Measurements from ENCODE around the gene ZFTA. TPM values are rescaled to one million over a fixed set of nuclear protein-coding genes. Genes with fewer than 3 reads are reported as not detected.

Gene ZFTA
- total and polyA plus RNA-seq, 10 donors: 3.8 to 16.9 (median 9.2) TPM

DNA sequence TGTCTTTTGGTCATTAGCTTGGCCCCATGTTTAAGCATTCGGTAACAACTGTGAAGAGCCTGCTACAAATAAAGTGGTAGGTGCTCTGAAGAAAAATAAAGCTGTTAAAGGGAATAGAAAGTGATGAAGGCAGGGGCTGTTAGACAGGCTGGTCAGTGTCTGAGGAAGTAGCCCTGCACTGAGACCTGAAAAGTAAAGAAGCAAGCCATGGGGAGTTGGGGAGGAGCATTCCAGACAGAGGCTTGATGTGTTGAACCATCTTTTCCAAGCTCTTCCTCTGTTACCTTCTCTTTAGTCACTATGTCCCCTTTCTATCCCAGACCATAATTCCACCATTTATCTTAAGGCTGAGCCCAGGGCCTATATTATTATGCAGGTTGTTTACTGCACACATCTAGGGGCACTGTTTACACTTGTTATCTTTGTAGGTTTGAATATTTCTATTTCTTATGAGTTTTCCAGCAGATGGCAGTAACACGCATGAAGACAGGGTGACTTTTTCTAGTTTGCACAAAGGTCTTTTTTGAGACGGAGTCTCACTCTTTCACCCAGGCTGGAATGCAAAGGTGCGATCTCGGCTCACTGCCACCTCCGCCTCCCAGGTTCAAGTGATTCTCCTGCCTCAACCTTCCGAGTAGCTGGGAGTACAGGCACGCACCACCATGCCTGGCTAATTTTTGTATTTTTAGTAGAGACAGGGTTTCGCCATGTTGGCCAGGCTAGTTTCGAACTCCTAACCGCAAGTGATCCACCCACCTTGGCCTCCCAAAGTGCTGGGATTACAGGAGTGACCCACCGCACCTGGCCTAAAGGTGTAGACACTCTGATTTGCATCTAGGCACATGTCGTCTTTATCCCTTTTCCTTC is 23.0 kb downstream of the ZFTA start:
- no peak overlapping the region for H3K27ac ChIP-seq
- 84 to 90% (median 87%) methylated on average over 11 to 13 of the region's 13 CpGs for WGBS, 5 donors
- H3K9me3 ChIP-seq: no peaks in the 10 kb centered on the region
- H3K4me1 ChIP-seq: peaks cover 0 to 3% (median 0%) of the 10 kb centered on the region in 6 donors
- no peak for TF ChIP-seq POLR2A (IDR thresholded peaks at IDR 0.05)
- no peak for TF ChIP-seq POLR2AphosphoS5 (IDR thresholded peaks at IDR 0.05)
- TF ChIP-seq, protein P1, sequence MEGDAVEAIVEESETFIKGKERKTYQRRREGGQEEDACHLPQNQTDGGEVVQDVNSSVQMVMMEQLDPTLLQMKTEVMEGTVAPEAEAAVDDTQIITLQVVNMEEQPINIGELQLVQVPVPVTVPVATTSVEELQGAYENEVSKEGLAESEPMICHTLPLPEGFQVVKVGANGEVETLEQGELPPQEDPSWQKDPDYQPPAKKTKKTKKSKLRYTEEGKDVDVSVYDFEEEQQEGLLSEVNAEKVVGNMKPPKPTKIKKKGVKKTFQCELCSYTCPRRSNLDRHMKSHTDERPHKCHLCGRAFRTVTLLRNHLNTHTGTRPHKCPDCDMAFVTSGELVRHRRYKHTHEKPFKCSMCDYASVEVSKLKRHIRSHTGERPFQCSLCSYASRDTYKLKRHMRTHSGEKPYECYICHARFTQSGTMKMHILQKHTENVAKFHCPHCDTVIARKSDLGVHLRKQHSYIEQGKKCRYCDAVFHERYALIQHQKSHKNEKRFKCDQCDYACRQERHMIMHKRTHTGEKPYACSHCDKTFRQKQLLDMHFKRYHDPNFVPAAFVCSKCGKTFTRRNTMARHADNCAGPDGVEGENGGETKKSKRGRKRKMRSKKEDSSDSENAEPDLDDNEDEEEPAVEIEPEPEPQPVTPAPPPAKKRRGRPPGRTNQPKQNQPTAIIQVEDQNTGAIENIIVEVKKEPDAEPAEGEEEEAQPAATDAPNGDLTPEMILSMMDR (IDR thresholded peaks at IDR 0.05 in 8 of 11, conservative IDR thresholded peaks at IDR 0.05 in 3 of 11): no peak
- no peak overlapping the region for H3K4me3 ChIP-seq
- intact Hi-C loops (cut with DNase I; ENCODE audit: low total_unique reads): no loop called here
- peaks cover 0 to 24% (median 8%) of the 10 kb centered on the region in 6 donors for H3K36me3 ChIP-seq
- DNase-seq: no peak
- no peaks in the 10 kb centered on the region for H3K27me3 ChIP-seq (replicated peaks in 1 of 7)

DNA sequence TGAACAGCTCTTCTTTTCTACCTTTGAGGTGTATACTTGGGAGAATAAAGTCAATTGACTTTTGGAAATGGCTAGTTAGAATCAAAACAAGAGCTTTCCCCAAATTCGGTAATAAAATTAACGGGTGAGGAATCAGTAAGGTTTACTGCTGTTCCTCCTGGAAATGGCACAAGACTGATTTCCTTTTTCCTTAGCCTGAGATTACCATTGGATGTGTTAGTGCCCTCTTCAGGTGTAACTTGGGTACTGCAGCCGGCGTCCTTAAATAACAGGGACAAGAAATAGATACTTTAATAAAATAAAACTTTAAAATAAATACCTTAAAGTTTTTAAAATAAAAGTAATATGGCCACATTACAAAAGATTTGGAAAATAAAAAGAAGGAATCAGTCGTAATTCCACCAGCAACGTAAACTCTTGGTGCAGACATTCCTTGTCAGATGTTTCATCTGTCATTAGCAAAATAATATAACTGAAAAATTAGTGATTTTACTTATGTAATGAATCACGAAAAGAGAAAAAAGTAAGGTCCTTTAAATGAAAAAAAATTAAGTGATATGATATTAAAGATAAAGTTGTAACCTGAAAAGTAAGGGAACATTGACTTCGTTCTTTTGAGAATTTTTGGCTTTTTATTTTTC is 29.7 kb downstream of the ZFTA start:
- no peaks in the 10 kb centered on the region for H3K9me3 ChIP-seq
- intact Hi-C loops (cut with DNase I; ENCODE audit: low total_unique reads): loop anchor here (5.0 to 10.0 kb wide), 2 partner anchors 262 to 704 kb away; no protein-coding TSS in a partner anchor
- peak overlapping the region in 2 of 8 donors; percentile 15 to 21 for H3K27ac ChIP-seq
- H3K4me1 ChIP-seq: peaks cover 0 to 17% (median 7%) of the 10 kb centered on the region in 6 donors
- H3K36me3 ChIP-seq: no peaks in the 10 kb centered on the region
- WGBS, 5 donors: 21 to 26% (median 25%) methylated on average over 8 of the region's 8 CpGs
- no peaks in the 10 kb centered on the region for H3K27me3 ChIP-seq (replicated peaks in 1 of 7)
- DNase-seq: no peak
- TF ChIP-seq POLR2AphosphoS5 (IDR thresholded peaks at IDR 0.05) (no peak), POLR2A (IDR thresholded peaks at IDR 0.05) (no peak)
- TF ChIP-seq, protein P1 (IDR thresholded peaks at IDR 0.05 in 8 of 11, conservative IDR thresholded peaks at IDR 0.05 in 3 of 11): peak; percentile 63 to 97 (median 87)
- H3K4me3 ChIP-seq: no peak overlapping the region

DNA sequence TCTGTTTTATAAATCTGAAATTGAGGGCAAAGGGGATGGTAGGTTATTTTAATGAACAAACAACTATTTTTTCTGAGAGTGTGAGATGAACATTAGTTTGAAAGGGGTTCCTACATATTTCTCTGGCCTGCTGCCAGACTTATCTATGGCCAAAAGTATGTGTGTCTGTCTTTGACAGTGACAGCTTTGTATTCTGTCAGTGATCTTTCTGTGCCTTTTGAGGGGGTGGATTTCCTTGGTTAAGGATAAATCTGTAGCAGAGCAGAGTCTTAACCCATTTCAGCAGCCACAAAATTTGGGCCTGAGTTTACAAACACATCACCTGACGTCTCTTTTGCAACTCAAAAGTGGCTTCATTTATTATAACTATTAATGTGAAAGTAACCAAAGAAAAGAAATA is 30.9 kb downstream of the ZFTA start:
- 43 to 86% (median 77%) methylated on average over 1 of the region's 1 CpG for WGBS, 5 donors
- intact Hi-C loops (cut with DNase I; ENCODE audit: low total_unique reads): loop anchor here (5.0 to 10.0 kb wide), 2 partner anchors 260 to 703 kb away; no protein-coding TSS in a partner anchor
- no peaks in the 10 kb centered on the region for H3K27me3 ChIP-seq (replicated peaks in 1 of 7)
- H3K4me3 ChIP-seq: no peak overlapping the region
- H3K36me3 ChIP-seq: no peaks in the 10 kb centered on the region
- no peak overlapping the region for H3K27ac ChIP-seq
- H3K9me3 ChIP-seq: no peaks in the 10 kb centered on the region
- H3K4me1 ChIP-seq: peaks cover 0 to 17% (median 7%) of the 10 kb centered on the region in 6 donors
- no peak for TF ChIP-seq POLR2AphosphoS5 (IDR thresholded peaks at IDR 0.05)
- TF ChIP-seq POLR2A (IDR thresholded peaks at IDR 0.05): no peak
- TF ChIP-seq, protein P1 (IDR thresholded peaks at IDR 0.05 in 8 of 11, conservative IDR thresholded peaks at IDR 0.05 in 3 of 11): no peak
- no peak for DNase-seq

DNA sequence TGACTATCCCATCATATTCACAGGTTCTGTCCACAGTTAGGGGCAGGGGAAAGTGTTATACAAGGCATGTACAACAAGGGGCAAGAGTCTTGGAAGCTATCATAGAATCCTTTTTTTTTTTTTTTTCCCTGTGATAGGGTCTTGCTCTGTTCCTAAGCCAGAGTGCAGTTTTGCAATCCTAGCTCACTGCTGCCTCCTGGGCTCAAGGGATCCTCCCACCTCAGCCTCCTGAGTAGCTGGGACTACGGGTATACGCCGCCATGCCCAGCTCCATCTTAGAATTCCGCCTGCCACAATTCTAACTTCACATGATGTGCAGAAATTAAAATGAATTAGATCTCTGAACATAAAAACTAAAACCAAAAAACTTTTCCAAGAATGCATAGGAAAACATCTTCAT is 31.7 kb downstream of the ZFTA start:
- peaks cover 0 to 17% (median 7%) of the 10 kb centered on the region in 6 donors for H3K4me1 ChIP-seq
- no peak for DNase-seq
- H3K27me3 ChIP-seq (replicated peaks in 1 of 7): no peaks in the 10 kb centered on the region
- no peak overlapping the region for H3K27ac ChIP-seq
- H3K9me3 ChIP-seq: no peaks in the 10 kb centered on the region
- intact Hi-C loops (cut with DNase I; ENCODE audit: low total_unique reads): loop anchor here (5.0 to 10.0 kb wide), 2 partner anchors 260 to 702 kb away; no protein-coding TSS in a partner anchor
- H3K36me3 ChIP-seq: no peaks in the 10 kb centered on the region
- no peak overlapping the region for H3K4me3 ChIP-seq
- no peak for TF ChIP-seq POLR2A (IDR thresholded peaks at IDR 0.05)
- TF ChIP-seq POLR2AphosphoS5 (IDR thresholded peaks at IDR 0.05): no peak
- WGBS, 5 donors: 96 to 98% (median 97%) methylated on average over 4 of the region's 4 CpGs

Measured in spleen (tissue), 11 donors.